ENCODE results near the gene PPP1R1C. TPM values are rescaled to one million over a fixed set of nuclear protein-coding genes. Genes with fewer than 3 reads are reported as not detected.

Gene PPP1R1C
- total RNA-seq, 3 donors from 2014 or later (not counting 1 experiment from before 2014, with no cell fraction given), result not detected

DNA sequence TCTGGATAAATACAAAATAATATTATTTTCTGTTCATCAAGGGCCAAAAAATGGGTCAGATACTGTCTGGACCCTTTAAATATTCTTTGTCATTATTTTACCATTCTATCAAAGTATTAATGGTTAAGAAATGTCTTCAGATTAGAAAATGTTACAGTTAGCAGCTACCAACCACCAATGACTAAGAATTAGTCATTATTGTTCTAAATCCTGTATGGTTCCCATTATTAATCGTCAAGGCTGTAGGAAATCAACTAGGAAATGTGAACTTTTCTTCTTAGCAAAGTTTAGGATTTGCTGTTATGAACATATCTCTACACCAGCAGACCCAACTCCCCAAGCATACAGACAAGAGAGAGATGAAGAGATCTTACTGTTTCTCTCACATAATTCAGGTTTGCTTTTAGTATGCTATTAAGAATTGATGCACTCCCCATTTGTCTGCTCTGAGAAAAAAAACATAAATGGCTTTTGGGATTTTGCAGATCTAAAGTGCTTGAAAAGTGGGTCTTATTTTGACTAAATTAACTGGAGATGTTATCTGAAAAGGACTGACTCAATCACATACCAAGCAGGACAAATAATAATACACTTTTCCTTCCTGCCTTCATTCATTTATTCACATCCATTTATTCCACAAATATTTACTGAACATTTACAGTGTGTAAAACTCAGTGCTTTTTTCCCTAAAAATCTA is 147.7 kb downstream of the PPP1R1C start:
- DNase-seq (no peak), ATAC-seq (no peak)
- no peak overlapping the region for H3K27ac Mint-ChIP-seq
- Histone ChIP-seq H3K4me1 (ENCODE audit: control insufficient read depth, insufficient read depth, low read length) (no peaks in the 10 kb centered on the region), H3K9me3 (ENCODE audit: control insufficient read depth, insufficient read depth, low read length) (no peaks in the 10 kb centered on the region), H3K36me3 (ENCODE audit: control insufficient read depth, insufficient read depth, low read length) (no peaks in the 10 kb centered on the region), H3K4me3 (ENCODE audit: low read length) (no peak overlapping the region), H3K27me3 (ENCODE audit: control insufficient read depth, insufficient read depth, low read length) (no peaks in the 10 kb centered on the region), H3K27ac (ENCODE audit: low read length) (no peak overlapping the region)
- no peak overlapping the region for H3K4me3 Mint-ChIP-seq
- H3K27me3 Mint-ChIP-seq (ENCODE audit: low read depth in 2 of 2), result no peaks in the 10 kb centered on the region
- TF ChIP-seq, protein P1, sequence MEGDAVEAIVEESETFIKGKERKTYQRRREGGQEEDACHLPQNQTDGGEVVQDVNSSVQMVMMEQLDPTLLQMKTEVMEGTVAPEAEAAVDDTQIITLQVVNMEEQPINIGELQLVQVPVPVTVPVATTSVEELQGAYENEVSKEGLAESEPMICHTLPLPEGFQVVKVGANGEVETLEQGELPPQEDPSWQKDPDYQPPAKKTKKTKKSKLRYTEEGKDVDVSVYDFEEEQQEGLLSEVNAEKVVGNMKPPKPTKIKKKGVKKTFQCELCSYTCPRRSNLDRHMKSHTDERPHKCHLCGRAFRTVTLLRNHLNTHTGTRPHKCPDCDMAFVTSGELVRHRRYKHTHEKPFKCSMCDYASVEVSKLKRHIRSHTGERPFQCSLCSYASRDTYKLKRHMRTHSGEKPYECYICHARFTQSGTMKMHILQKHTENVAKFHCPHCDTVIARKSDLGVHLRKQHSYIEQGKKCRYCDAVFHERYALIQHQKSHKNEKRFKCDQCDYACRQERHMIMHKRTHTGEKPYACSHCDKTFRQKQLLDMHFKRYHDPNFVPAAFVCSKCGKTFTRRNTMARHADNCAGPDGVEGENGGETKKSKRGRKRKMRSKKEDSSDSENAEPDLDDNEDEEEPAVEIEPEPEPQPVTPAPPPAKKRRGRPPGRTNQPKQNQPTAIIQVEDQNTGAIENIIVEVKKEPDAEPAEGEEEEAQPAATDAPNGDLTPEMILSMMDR (IDR thresholded peaks at IDR 0.05), result no peak
- no peaks in the 10 kb centered on the region for H3K36me3 Mint-ChIP-seq
- intact Hi-C loops (cut with micrococcal nuclease), result no loop called here
- no peaks in the 10 kb centered on the region for H3K9me3 Mint-ChIP-seq
- H3K4me1 Mint-ChIP-seq, result no peaks in the 10 kb centered on the region
- WGBS (ENCODE audit: insufficient coverage), result no CpG with 5 or more reads among the region's 1 CpG

- Histone ChIP-seq H3K27ac (ENCODE audit: low read length) (no peak overlapping the region), H3K9me3 (ENCODE audit: control insufficient read depth, insufficient read depth, low read length) (no peaks in the 10 kb centered on the region), H3K4me1 (ENCODE audit: control insufficient read depth, insufficient read depth, low read length) (no peaks in the 10 kb centered on the region), H3K4me3 (ENCODE audit: low read length) (no peak overlapping the region), H3K27me3 (ENCODE audit: control insufficient read depth, insufficient read depth, low read length) (no peaks in the 10 kb centered on the region), H3K36me3 (ENCODE audit: control insufficient read depth, insufficient read depth, low read length) (no peaks in the 10 kb centered on the region)
- Mint-ChIP-seq H3K9me3 (no peaks in the 10 kb centered on the region), H3K4me3 (no peak overlapping the region), H3K27ac (no peak overlapping the region), H3K4me1 (no peaks in the 10 kb centered on the region), H3K27me3 (ENCODE audit: low read depth in 2 of 2) (no peaks in the 10 kb centered on the region), H3K36me3 (no peaks in the 10 kb centered on the region)
- intact Hi-C loops (cut with micrococcal nuclease), result no loop called here
- ATAC-seq (no peak), DNase-seq (no peak)
- 89% methylated on average over 1 of the region's 1 CpG for WGBS (ENCODE audit: insufficient coverage)
- TF ChIP-seq, protein P1 (IDR thresholded peaks at IDR 0.05), result no peak
Measured at GRCh38 chr2:182134201-182134600, 148.5 kb downstream of the PPP1R1C start.

DNA sequence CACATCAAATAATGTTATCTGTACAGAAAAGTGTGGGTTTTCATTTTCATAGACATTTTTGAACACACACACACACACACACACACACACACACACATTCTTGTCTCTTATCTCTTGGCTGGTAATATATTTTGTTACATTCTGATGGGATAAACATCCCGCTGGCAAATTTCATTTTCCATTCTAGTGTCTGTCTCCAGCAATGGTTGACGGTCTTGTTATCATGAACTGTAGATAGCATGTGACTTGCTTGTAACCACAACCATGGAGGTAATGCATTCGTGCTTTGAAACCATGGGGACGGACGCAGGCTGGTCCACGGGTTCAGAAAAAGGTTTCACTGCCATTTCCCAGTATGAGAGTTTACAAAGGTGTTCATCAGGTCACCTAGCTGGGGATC is 156.4 kb downstream of the PPP1R1C start:
- Histone ChIP-seq H3K9me3 (ENCODE audit: control insufficient read depth, insufficient read depth, low read length) (no peaks in the 10 kb centered on the region), H3K4me1 (ENCODE audit: control insufficient read depth, insufficient read depth, low read length) (no peaks in the 10 kb centered on the region), H3K27me3 (ENCODE audit: control insufficient read depth, insufficient read depth, low read length) (no peaks in the 10 kb centered on the region), H3K27ac (ENCODE audit: low read length) (no peak overlapping the region), H3K36me3 (ENCODE audit: control insufficient read depth, insufficient read depth, low read length) (no peaks in the 10 kb centered on the region), H3K4me3 (ENCODE audit: low read length) (no peak overlapping the region)
- ATAC-seq (no peak), DNase-seq (no peak)
- Mint-ChIP-seq H3K36me3 (no peaks in the 10 kb centered on the region), H3K27ac (no peak overlapping the region), H3K9me3 (peaks cover 0 to 3% of the 10 kb centered on the region in 2 donors), H3K4me1 (no peaks in the 10 kb centered on the region), H3K27me3 (ENCODE audit: low read depth in 2 of 2) (peaks cover 0 to 5% of the 10 kb centered on the region in 2 donors), H3K4me3 (no peak overlapping the region)
- intact Hi-C loops (cut with micrococcal nuclease), result no loop called here
- 91% methylated on average over 6 of the region's 6 CpGs for WGBS (ENCODE audit: insufficient coverage)
- TF ChIP-seq, protein P1 (IDR thresholded peaks at IDR 0.05), result no peak

All from natural killer cell (primary cell).